ENCODE measurements around the gene SH3YL1.
"Not testable (repeated sequence)": the region's sequence is repeated elsewhere in the genome, so short reads cannot be mapped to it uniquely, and the experiment has no call there.

SH3YL1 gene

GRCh38 chr2:175880-176820, 87.7 kb downstream of the SH3YL1 start:
- DNase-seq = peak in 1 of 2 donors; percentile 18

GRCh38 chr2:175161-175786, 88.6 kb downstream of the SH3YL1 start:
- no peak for DNase-seq

- DNase-seq = not testable (repeated sequence)
These were observed 91.7 kb downstream of the SH3YL1 start for GRCh38 chr2:172120-172519.

GRCh38 chr2:169741-170140, 94.1 kb downstream of the SH3YL1 start:
- DNase-seq = no peak
